Hematopoietic multipotent progenitor cell treated with erythropoietin and hydrocortisone succinate and interleukin-3 and kit ligand, for 15 days (in vitro differentiated cells): ENCODE results near the gene R3HDM2.

Experiments
- DNase-seq: peaks from one replicate; pipeline ENCODE4 v3.0.0-alpha.2; 2015; ENCODE audit warnings: low spot score

R3HDM2 gene

DNA sequence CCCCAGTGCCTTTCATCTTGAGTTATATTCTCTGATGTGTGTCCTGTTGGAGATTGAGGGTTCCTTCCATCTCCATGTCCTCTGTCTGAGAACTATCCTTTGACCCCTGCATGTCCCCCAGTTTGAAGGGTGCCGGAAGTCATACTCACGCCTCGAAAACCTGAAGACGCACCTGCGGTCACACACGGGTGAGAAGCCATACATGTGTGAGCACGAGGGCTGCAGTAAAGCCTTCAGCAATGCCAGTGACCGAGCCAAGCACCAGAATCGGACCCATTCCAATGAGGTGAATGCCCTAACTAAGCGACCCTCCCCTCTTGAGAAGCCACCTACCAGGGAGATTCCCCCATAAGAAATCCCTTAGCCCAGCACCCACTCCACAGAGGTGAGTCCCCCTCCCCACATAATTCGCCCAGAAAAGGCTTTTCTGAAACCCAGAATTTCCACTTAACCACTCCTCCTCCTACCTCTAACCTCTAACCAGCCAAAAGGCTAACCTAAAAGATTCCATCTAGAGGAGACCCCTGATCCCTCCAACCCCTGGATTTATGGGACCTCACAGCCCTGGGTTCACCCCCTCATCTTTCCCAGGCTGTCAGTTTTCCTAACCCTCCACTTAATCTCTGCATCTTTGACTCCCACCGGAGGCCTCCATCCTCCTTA is 36.5 kb upstream of the R3HDM2 start:
- DNase-seq: no peak

DNA sequence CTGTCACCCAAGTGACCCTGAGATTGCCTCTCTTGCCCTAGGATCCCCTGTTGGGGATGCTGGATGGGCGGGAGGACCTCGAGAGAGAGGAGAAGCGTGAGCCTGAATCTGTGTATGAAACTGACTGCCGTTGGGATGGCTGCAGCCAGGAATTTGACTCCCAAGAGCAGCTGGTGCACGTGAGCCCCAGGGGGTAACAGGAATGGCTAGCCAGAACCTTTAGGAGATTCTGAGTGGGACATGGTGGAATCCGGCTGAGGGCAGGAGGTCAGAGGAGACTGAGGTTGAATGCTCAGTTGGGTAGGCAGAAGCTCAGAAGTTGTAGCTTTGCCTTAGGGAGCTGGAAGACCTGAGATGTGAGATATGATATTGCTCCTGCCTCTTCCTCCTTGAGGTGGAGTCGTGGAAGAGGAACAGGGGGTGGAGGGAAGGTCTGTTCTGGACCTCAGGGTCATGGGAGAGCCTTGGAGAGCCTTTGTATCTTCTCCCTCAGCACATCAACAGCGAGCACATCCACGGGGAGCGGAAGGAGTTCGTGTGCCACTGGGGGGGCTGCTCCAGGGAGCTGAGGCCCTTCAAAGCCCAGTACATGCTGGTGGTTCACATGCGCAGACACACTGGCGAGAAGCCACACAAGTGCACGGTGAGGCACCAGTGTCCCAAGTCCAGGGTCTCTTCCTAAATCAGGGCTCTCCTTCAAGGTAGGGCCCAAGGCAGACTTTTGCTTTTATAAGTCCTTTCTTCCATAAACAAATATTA is 35.1 kb upstream of the R3HDM2 start:
- DNase-seq: no peak

DNA sequence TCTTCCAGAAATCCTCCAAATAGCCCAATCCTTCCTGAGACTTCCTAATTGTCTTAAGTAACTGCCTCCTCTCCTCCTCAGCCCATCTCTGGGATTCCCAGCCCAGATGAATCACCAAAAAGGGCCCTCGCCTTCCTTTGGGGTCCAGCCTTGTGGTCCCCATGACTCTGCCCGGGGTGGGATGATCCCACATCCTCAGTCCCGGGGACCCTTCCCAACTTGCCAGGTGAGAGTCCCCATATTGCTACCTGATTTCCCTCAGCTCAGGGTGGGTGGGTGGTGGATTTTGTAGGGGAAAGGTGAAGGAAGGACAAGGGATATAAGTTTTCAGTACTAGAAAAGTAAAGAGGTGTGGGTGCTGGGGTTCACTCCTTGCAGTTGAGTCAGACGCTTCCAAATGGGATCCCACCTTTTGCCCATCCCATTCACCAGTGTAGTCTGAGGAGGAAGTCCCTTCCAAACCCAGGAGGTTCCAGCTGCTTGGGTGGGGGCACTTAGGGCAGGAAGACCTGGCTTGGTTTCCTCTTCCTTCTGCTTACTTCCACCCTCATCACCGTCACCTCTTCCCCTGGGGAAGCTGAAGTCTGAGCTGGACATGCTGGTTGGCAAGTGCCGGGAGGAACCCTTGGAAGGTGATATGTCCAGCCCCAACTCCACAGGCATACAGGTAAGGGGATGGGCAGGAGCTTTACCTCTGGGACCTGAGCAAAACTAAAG is 34.3 kb upstream of the R3HDM2 start:
- no peak for DNase-seq

DNA sequence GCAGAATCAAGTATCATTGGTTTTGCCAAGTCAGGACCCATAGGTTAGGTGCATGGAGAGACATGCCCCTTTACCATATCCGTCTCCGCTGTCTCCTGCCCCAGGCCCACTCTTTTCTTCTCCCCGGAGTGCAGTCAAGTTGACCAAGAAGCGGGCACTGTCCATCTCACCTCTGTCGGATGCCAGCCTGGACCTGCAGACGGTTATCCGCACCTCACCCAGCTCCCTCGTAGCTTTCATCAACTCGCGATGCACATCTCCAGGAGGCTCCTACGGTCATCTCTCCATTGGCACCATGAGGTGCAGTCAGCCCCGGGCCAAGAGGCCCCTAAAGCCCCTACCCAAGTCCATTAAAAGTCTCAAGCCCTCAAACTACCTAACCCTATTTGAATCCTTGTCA is 33.7 kb upstream of the R3HDM2 start:
- DNase-seq: no peak

DNA sequence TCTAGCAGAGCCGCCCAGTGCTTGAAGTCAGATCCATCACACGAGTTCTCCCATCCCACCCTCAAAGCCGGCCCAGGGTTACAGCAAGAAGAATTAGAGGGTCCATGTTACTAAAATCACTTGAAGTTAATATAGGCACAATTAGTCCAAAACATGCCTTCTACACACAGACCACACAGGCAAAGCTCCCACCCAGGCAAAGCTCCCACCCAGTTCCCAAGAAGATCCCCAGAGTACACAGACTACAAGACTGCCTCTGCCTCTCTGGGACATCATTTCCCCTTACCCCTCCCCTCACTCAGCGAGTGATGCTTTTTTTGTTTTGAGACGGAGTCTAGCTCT is 32.0 kb upstream of the R3HDM2 start:
- no peak for DNase-seq

DNA sequence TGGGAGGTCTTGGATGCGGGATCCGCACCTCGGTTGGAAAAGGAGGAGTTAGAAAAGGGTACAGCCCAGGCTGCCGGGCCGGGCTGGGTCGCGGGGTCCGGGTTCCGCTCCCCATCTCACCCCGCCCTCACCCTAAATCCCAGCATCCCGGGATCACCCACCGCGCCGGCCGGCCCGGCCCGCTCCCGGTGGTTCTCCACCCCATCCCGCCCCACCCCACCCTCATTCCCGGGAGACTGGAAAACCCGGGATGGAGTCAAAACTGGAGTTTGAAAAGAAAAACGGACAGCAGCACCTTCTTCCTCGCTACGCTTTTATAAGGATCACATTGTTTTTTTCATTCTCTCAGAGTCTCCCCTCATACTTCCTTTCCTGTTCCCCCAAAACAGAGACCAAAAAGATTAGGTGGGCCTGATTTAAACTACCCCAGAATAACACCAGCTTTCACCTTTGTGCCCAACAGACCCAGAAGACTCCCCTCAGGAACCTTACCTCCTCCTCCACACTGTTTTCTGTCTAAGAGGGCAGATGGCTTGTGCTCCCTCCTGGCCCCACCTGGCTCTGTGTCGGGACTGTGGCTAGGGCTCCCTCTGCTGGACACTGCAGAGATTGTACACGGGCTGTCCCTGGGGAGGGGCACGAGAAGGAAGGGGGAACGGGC is 31.5 kb upstream of the R3HDM2 start:
- peak; percentile 83 for DNase-seq

DNA sequence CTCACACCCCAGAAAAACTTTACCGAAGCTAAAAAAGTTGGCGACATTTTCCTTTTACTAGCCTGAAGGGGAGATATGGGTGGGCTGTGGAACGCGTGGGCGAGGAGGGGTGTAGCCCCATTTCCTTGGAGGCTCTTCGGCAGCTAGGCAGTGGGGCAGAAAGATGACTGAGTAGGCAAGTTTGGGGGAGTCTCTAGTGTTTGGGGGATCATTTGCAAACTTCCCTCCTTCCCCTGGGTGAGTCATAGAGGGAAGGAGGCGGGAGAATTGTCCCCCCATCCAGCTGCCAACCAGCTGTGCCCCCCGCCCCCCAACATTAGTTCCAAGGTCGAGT is 31.0 kb upstream of the R3HDM2 start:
- no peak for DNase-seq

GRCh38 chr12:57461276-57461916 is 30.6 kb upstream of the R3HDM2 start:
- no peak for DNase-seq

DNA sequence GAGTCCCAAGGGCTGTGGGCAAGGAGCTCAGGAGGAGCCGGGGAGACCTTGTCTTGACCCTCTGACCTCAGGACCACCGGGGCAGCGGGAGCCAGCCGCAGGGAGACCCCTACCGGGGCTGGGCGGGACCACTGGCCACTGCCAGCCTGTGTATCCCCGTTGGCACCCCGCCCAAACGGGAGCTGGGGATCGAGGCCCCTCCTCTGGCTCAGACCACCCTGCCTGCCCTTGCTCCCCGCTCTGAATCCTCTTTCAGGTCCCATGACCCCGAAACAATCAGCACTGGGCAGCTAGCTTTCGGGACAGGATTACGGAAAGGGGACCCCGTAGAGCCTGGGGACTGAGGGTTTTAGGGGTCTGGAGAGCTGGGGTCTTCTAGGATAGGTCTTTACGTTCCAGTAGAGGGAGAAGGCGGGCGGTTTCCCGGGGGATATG is 30.0 kb upstream of the R3HDM2 start:
- no peak for DNase-seq

GRCh38 chr12:57460468-57460784 is 29.6 kb upstream of the R3HDM2 start:
- DNase-seq: no peak

- DNase-seq: no peak
These were observed 29.1 kb upstream of the R3HDM2 start, which contains the start of gene GLI1 for GRCh38 chr12:57459750-57460467. Gene GLI1, plus strand, starts transcription at chr12:57459785. Its CDS starts 3,907 bp downstream, at chr12:57463692.

GRCh38 chr12:57459055-57459749 is 28.4 kb upstream of the R3HDM2 start:
- peak; percentile 92 for DNase-seq

DNA sequence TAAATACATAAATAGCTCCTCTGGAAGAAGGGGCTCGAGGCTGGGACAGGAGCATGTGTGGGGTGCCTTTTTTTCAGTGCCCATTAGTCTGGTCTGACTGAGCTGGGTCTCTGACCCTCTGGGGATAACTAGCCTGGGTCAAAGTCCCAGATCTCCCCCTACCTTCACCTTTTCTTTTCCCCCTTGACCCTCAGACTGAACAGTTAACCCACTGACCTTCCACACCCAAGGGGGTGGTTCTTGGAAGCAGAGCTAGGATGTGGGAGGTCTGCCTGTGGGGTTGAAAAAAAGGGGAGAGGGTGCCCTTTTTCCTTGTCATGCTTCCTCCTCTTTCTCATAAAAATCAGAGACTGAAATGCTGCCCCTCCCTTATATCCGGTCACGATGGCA is 27.8 kb upstream of the R3HDM2 start:
- no peak for DNase-seq

DNA sequence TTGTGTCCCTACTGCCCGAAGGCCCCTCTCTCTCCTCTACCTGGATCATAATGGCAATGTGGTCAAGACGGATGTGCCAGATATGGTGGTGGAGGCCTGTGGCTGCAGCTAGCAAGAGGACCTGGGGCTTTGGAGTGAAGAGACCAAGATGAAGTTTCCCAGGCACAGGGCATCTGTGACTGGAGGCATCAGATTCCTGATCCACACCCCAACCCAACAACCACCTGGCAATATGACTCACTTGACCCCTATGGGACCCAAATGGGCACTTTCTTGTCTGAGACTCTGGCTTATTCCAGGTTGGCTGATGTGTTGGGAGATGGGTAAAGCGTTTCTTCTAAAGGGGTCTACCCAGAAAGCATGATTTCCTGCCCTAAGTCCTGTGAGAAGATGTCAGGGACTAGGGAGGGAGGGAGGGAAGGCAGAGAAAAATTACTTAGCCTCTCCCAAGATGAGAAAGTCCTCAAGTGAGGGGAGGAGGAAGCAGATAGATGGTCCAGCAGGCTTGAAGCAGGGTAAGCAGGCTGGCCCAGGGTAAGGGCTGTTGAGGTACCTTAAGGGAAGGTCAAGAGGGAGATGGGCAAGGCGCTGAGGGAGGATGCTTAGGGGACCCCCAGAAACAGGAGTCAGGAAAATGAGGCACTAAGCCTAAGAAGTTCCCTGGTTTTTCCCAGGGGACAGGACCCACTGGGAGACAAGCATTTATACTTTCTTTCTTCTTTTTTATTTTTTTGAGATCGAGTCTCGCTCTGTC is 26.1 kb upstream of the R3HDM2 start:
- no peak for DNase-seq

DNA sequence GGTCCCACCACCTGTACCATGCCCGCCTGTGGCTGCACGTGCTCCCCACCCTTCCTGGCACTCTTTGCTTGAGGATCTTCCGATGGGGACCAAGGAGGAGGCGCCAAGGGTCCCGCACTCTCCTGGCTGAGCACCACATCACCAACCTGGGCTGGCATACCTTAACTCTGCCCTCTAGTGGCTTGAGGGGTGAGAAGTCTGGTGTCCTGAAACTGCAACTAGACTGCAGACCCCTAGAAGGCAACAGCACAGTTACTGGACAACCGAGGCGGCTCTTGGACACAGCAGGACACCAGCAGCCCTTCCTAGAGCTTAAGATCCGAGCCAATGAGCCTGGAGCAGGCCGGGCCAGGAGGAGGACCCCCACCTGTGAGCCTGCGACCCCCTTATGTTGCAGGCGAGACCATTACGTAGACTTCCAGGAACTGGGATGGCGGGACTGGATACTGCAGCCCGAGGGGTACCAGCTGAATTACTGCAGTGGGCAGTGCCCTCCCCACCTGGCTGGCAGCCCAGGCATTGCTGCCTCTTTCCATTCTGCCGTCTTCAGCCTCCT is 25.4 kb upstream of the R3HDM2 start:
- DNase-seq: peak; percentile 28

DNA sequence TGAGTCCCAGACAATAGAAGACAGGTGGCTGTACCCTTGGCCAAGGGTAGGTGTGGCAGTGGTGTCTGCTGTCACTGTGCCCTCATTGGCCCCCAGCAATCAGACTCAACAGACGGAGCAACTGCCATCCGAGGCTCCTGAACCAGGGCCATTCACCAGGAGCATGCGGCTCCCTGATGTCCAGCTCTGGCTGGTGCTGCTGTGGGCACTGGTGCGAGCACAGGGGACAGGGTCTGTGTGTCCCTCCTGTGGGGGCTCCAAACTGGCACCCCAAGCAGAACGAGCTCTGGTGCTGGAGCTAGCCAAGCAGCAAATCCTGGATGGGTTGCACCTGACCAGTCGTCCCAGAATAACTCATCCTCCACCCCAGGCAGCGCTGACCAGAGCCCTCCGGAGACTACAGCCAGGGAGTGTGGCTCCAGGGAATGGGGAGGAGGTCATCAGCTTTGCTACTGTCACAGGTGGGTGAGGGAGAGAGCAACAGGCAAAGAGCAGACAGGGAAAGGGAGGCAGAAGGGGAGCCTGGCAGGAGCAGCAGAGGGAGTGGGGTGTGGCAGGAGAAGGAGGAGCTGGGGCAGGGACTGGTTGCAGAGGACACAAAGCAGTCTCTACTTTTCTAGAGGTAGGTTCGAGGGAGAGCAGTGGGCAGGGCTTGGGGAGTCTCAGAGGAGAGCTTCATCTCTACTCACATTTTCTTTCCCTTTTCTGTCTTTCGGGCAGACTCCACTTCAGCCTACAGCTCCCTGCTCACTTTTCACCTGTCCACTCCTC is 24.7 kb upstream of the R3HDM2 start:
- DNase-seq: no peak

DNA sequence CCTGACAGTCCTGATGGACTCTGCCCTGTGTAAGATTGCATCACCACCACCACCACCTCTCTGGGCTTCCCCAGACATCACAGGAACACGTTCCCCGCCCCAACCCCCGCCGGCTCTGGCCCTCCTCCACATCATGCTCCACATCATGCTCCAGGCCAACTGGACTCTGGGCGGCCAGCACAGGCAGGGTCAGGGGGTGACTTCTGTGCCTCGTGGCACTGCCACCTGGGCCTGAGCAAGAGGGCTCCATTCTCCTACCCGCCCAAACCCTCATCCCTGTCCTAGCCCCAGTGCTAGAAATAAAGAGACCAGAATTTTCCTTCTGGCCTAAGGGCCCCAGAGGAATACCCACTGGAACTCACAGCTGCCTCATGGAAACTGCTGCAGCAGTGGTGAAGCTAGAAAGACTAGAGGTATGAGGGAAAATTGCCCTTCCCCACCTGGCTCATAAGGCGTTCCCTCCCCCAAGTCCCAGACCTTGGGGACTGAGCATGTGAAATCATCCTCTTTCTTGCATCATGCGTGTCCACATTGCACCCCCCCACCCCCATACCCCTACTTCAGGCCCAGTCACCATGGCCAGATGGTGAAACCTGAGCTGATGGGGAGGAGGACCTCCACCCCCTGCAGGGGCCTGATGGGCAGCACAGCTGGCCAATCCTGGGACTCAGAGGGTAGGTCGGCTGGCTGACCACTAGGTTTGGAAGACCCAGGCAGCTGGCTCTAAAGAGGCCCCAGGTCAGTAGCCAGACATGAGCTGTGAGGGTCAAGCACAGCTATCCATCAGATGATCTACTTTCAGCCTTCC is 23.9 kb upstream of the R3HDM2 start, which contains the start of gene INHBE:
Gene INHBE, plus strand, starts transcription at position 742 of the 808 bp plus-strand sequence. CDS start 230 bp downstream, outside the sequence.
- DNase-seq: no peak

GRCh38 chr12:57454213-57454565 is 23.3 kb upstream of the R3HDM2 start:
- no peak for DNase-seq
